Activated B cell treated with CpG ODN at 0.5 μM for 24 hours (primary cell): Measurements from ENCODE around the gene CLP1. TPM values are rescaled to one million over a fixed set of nuclear protein-coding genes. Genes with fewer than 3 reads are reported as not detected.

Source experiments
- ATAC-seq: fragments of 200-7000 bp; cut with Tn5 transposase; one replicate; pipeline ENCODE4 v1.10.0; 2021; ENCODE audit warnings: low read depth, mild to moderate bottlenecking, moderate library complexity
- CTCF ChIA-PET: fragments of 350-600 bp; sonication (Branson Sonifier 250); formaldehyde crosslinking; loops from one replicate; lab custom pipeline; 2021; ENCODE audit warnings: antibody characterized with exemption; lab: Charles Lee
- POLR2A ChIA-PET: fragments of 350-600 bp; sonication (Branson Sonifier 250); formaldehyde crosslinking; loops from one replicate; lab custom pipeline; 2021; ENCODE audit warnings: antibody characterized with exemption; lab: Charles Lee
- DNase-seq: peaks from one replicate; pipeline ENCODE4 v3.0.0; 2022
- H3K27ac Mint-ChIP-seq: one replicate; pipeline ENCODE4 v1.8.0; 2020; ENCODE audit warnings: mixed read lengths
- H3K27me3 Mint-ChIP-seq: one replicate; pipeline ENCODE4 v1.8.0; 2021; ENCODE audit warnings: mixed read lengths
- H3K36me3 Mint-ChIP-seq: one replicate; pipeline ENCODE4 v1.8.0; 2021; ENCODE audit warnings: low read depth, mixed read lengths
- H3K4me1 Mint-ChIP-seq: one replicate; pipeline ENCODE4 v1.8.0; 2021; ENCODE audit warnings: mixed read lengths
- H3K4me3 Mint-ChIP-seq: one replicate; pipeline ENCODE4 v1.8.0; 2020; ENCODE audit warnings: mild to moderate bottlenecking, mixed read lengths
- H3K9me3 Mint-ChIP-seq: one replicate; pipeline ENCODE4 v1.8.0; 2020; ENCODE audit warnings: mixed read lengths
- intact Hi-C: fragments of 100-400 bp; cut with micrococcal nuclease; formaldehyde crosslinking; loops from one replicate; pipeline ENCODE4 v1.15.1; 2024
- total RNA-seq: library from RNA; stranded (reverse); gene quantifications from 2 replicates; pipeline ENCODE4 v1.2.3, GENCODE V29; 2022
- TF ChIP-seq, protein P1 (sequence below): fragments of 200-600 bp; IDR thresholded peaks from one replicate; pipeline ENCODE4 v1.8.0; 2022; ENCODE audit warnings: antibody characterized with exemption, mild to moderate bottlenecking

Gene CLP1
- total RNA-seq, 1 donor from 2014 or later = 20.4 TPM

DNA sequence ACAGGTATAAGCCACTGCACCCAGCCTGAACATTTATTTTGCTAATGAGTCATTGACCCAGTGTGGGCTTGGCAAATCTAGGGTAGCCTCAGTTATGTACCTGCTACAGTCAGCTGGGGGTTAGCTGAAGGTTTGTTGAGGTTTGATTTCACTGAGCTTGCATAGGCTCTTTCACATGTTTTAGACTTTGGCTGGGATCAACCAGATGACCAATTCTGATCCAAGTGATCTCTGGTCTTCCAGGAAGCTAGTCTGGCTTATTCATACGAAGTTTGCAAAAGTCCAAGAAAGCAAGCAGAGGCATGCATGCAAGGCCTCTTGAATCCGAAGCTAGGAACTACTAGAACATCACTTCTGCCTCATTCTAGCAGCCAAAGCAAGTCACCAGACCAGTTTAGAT, 39.1 kb upstream of the CLP1 start:
- POLR2A ChIA-PET = interaction anchor here (0.7 kb wide), 1 partner anchor 91 kb away, joined by 3 read pairs; no protein-coding TSS in a partner anchor
- H3K4me3 Mint-ChIP-seq = no peak overlapping the region

DNA sequence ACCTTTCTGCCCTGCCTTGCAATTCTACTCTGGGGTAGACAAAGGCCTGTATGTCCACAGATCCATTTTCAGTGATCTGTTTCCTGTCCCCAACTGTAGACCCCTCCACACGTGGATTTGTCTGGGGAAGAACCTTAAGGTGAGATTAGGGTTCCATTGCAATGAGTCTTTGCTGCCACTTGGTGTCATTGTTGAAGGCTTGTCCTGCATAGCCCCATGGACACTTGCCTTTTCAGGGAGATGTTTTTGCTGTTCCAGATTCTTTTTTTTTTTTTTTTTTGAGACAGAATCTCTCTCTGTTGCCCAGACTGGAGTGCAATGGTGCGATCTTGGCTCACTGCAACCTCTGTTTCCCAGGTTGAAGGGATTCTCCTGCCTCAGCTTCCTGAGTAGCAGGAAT, 38.2 kb upstream of the CLP1 start:
- TF ChIP-seq, protein P1, sequence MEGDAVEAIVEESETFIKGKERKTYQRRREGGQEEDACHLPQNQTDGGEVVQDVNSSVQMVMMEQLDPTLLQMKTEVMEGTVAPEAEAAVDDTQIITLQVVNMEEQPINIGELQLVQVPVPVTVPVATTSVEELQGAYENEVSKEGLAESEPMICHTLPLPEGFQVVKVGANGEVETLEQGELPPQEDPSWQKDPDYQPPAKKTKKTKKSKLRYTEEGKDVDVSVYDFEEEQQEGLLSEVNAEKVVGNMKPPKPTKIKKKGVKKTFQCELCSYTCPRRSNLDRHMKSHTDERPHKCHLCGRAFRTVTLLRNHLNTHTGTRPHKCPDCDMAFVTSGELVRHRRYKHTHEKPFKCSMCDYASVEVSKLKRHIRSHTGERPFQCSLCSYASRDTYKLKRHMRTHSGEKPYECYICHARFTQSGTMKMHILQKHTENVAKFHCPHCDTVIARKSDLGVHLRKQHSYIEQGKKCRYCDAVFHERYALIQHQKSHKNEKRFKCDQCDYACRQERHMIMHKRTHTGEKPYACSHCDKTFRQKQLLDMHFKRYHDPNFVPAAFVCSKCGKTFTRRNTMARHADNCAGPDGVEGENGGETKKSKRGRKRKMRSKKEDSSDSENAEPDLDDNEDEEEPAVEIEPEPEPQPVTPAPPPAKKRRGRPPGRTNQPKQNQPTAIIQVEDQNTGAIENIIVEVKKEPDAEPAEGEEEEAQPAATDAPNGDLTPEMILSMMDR = no peak
- H3K9me3 Mint-ChIP-seq = peaks cover 3% of the 10 kb centered on the region
- H3K36me3 Mint-ChIP-seq = peaks cover 3% of the 10 kb centered on the region
- no peak for ATAC-seq
- POLR2A ChIA-PET = no interaction called here
- DNase-seq = no peak
- H3K4me3 Mint-ChIP-seq = no peak overlapping the region
- CTCF ChIA-PET = no interaction called here
- intact Hi-C loops = no loop called here
- H3K27me3 Mint-ChIP-seq = peaks cover 16% of the 10 kb centered on the region
- no peaks in the 10 kb centered on the region for H3K4me1 Mint-ChIP-seq
- no peak overlapping the region for H3K27ac Mint-ChIP-seq

More for the DNA sequence above, 39.1 kb upstream of the CLP1 start:
- TF ChIP-seq, protein P1 = no peak
- Mint-ChIP-seq H3K36me3 (peaks cover 3% of the 10 kb centered on the region), H3K4me1 (no peaks in the 10 kb centered on the region), H3K27ac (no peak overlapping the region), H3K27me3 (peaks cover 16% of the 10 kb centered on the region), H3K9me3 (peaks cover 3% of the 10 kb centered on the region)
- ATAC-seq = no peak
- CTCF ChIA-PET = interaction anchor here (1.3 kb wide), 1 partner anchor 51 kb away, joined by 3 read pairs; the partner anchor contains the start of gene UBE2L6
- no peak for DNase-seq
- intact Hi-C loops = no loop called here

DNA sequence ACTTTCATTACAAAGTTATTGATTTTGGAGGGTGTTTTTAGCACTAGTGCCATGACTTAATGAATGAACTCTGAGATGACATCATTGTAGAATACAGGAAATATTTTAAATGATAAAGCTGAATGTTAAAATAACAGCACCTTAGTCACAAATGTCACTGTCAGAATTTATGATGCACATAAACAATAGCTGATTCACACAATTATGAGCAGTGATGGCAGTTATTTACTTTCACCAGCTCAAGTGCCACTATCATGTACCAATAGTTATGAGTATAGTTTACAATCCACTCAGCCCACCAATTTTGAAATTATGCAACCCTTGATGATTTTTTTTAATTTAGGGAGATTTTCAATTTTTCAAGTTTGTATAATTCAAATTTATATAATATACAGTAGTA, 37.1 kb upstream of the CLP1 start:
- CTCF ChIA-PET = no interaction called here
- Mint-ChIP-seq H3K4me3 (no peak overlapping the region), H3K4me1 (no peaks in the 10 kb centered on the region), H3K36me3 (peaks cover 3% of the 10 kb centered on the region), H3K27ac (no peak overlapping the region), H3K27me3 (peaks cover 14% of the 10 kb centered on the region), H3K9me3 (peaks cover 3% of the 10 kb centered on the region)
- intact Hi-C loops = no loop called here
- ATAC-seq (no peak), DNase-seq (no peak)
- POLR2A ChIA-PET = no interaction called here
- TF ChIP-seq, protein P1 = no peak

DNA sequence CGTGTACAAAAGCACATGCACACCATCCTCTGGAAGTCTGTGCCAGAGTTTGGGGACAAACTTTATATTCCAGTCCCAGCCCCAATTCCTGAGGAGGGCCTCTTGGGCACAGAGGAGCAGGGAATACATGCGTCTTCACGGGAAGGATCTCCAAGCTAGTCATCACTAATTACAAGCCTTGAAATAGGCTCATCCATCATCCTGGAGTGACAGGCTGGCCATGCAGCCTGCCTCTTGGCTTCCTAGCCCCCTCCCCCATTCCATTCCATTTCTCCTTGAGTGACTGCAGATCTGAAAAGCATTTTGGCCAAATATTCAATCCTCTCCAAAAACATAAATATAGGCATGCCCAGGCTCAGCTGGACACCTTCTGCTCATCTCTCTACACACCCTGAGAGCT, 35.3 kb upstream of the CLP1 start:
- no peak for DNase-seq
- TF ChIP-seq, protein P1 = no peak
- Mint-ChIP-seq H3K27ac (no peak overlapping the region), H3K4me3 (no peak overlapping the region), H3K36me3 (peaks cover 3% of the 10 kb centered on the region), H3K9me3 (peaks cover 3% of the 10 kb centered on the region), H3K27me3 (peaks cover 10% of the 10 kb centered on the region), H3K4me1 (no peaks in the 10 kb centered on the region)
- no peak for ATAC-seq
- intact Hi-C loops = no loop called here
- ChIA-PET POLR2A (no interaction called here), CTCF (no interaction called here)

DNA sequence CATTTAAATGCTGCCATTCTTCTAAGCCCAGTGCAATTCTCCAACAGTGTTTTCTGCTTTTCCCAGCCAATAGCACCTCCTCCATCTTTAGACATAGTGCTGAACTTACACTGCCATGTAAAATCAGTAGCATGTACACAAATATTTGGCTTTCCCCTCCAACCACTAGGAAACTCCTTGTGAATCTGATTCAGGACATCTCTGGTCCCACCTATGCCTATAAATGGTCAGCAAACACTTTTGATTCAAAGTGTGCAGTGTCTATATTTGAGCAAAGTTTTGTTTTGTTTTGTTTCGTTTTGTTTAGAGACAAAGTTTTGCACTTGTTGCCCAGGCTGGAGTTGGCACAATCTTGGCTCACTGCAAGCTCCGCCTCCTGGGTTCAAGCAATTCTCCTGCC, 32.7 kb upstream of the CLP1 start:
- H3K4me3 Mint-ChIP-seq = no peak overlapping the region
- DNase-seq = no peak
- peaks cover 1% of the 10 kb centered on the region for H3K36me3 Mint-ChIP-seq
- CTCF ChIA-PET = no interaction called here
- TF ChIP-seq, protein P1 = no peak
- H3K4me1 Mint-ChIP-seq = no peaks in the 10 kb centered on the region
- H3K27me3 Mint-ChIP-seq = peaks cover 11% of the 10 kb centered on the region
- POLR2A ChIA-PET = no interaction called here
- no peak for ATAC-seq
- H3K9me3 Mint-ChIP-seq = peaks cover 3% of the 10 kb centered on the region
- H3K27ac Mint-ChIP-seq = no peak overlapping the region
- intact Hi-C loops = no loop called here
